ENCODE measurements around the gene PTPRG. TPM values are rescaled to one million over a fixed set of nuclear protein-coding genes. Genes with fewer than 3 reads are reported as not detected.

PTPRG gene
- total RNA-seq, 1 donor = 41.0 TPM

DNA sequence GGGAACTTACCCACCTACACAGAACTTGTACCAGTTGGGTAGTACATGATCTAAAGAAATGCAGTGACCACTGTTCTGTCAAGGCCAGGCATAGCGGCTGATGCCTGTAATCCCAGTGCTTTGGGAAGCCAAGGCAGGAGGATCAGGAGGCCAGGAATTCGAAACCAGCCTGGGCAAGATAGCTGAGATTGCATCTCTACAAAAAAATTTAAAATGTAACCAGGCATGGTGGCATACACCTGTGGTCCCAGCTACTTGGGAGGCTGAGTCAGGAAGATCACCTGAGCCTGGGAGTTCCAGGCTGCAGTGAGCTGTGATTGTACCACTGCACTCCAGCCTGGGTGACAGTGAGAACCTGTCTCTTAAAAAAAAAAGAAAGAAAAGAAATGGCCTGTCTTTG, 491.0 kb downstream of the PTPRG start:
- no peak overlapping the region for H3K4me3 ChIP-seq (ENCODE audit: low read depth, low read length)
- TF ChIP-seq, protein P1, sequence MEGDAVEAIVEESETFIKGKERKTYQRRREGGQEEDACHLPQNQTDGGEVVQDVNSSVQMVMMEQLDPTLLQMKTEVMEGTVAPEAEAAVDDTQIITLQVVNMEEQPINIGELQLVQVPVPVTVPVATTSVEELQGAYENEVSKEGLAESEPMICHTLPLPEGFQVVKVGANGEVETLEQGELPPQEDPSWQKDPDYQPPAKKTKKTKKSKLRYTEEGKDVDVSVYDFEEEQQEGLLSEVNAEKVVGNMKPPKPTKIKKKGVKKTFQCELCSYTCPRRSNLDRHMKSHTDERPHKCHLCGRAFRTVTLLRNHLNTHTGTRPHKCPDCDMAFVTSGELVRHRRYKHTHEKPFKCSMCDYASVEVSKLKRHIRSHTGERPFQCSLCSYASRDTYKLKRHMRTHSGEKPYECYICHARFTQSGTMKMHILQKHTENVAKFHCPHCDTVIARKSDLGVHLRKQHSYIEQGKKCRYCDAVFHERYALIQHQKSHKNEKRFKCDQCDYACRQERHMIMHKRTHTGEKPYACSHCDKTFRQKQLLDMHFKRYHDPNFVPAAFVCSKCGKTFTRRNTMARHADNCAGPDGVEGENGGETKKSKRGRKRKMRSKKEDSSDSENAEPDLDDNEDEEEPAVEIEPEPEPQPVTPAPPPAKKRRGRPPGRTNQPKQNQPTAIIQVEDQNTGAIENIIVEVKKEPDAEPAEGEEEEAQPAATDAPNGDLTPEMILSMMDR (IDR thresholded peaks at IDR 0.05; ENCODE audit: insufficient read depth, low read depth, low read length) = no peak
- DNase-seq (ENCODE audit: low read depth) = no peak

DNA sequence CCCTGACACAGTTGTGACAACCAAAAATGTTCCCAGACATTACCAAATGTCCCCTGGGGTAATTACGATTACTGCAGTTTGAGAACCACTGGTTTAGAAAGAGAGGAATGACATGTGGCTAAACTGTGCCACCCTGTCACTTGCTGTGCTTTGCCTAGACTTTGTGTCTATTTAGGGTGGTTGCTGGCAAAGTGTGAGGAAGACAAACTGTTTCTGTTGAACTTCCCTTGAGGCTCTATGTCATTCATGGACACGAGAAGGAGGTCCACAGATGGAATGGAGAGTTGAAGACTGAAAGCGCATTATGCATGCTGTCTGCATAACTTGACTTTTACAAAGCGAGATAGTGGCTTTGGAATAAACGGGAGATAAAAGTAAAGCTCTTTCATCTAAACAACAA, 495.3 kb downstream of the PTPRG start:
- no peak overlapping the region for H3K4me3 ChIP-seq (ENCODE audit: low read depth, low read length)
- TF ChIP-seq, protein P1 (IDR thresholded peaks at IDR 0.05; ENCODE audit: insufficient read depth, low read depth, low read length) = no peak
- DNase-seq (ENCODE audit: low read depth) = no peak

DNA sequence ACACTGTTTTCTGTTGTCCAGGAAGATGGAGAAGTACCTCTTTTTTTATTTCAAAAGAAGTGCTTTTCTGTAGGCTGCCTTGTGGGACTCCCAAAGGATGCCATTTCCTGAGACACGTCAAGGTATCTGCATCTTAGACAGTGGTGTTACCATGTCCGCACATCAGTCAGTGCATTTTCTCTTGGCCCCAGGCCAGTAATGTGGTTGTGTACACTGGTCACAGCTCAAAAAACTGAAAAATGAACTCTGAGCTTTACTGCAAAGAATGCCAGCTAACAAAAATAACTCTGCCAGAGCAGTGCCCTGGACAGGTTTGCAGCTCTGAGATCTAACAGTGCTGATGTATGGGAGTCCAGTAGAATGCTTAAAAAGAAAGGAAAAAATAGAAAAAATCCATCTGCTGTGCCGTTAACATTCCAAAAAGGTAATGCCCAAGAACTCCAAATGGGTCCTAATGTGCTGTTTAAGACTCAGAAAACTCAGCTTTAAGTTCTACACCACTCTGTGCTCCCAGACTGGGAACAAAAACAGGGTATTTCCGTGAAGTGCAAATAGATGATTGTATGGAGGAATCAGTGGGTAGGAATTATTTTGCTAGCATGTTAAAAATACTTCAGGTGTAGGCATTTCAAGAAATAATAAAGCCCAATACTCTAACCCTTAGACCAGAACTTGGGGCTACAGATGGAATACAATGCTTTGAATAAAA, 496.1 kb downstream of the PTPRG start:
- DNase-seq (ENCODE audit: low read depth) = no peak
- H3K4me3 ChIP-seq (ENCODE audit: low read depth, low read length) = no peak overlapping the region
- TF ChIP-seq, protein P1 (IDR thresholded peaks at IDR 0.05; ENCODE audit: insufficient read depth, low read depth, low read length) = no peak

DNA sequence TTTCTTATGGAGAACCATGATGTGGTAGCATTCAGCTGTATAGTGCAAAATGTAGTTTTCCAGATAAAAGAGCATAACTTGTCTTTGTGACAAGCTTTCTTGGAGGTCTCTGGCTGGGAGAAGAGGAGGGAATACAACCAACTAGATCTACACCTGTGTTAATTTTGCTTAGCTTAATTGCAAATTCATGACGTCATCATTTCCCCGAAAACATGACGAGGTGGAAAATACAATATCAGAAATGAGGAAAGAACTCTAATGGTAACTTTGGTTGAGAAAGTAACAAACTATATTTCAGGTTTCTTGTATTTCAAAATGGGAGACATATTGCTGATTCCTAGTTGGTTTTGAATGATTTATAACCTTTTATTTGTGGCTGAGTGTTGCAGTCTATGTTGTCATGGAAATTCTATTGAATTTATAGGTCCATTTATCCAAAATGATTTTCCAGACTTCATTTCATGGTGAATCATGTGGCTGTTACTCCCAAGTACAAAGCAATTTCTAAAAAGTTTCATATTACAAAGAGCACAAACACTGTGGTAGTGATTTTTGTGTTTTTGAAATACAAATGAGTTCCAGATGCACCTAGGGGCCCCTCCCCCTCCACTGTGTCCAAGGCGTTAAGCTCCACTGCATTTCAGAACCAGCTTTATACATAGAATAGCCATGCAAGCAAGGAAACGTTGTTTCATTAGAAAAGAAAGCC, 504.8 kb downstream of the PTPRG start:
- no peak overlapping the region for H3K4me3 ChIP-seq (ENCODE audit: low read depth, low read length)
- DNase-seq (ENCODE audit: low read depth) = peak; percentile 46
- TF ChIP-seq, protein P1 (IDR thresholded peaks at IDR 0.05; ENCODE audit: insufficient read depth, low read depth, low read length) = no peak

DNA sequence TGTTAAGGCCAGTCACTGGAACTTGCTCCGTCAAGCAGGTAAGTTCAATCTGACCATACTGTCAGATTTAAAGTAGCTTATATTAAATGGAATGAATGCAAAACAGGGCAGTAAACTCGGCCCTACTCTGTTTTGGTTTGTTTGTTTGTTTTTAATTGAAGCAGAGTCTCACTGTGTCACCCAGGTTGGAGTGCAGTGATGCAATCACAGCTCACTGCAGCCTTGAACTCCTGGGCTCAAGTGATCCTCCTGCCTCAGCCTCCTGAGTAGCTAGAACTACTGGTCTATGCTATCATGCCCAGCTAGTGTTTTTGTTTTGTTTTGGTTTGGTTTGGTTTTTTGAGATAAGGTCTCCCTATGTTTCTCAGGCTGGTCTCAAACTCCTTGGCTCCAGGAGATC, 507.0 kb downstream of the PTPRG start:
- no peak for DNase-seq (ENCODE audit: low read depth)
- H3K4me3 ChIP-seq (ENCODE audit: low read depth, low read length) = no peak overlapping the region
- TF ChIP-seq, protein P1 (IDR thresholded peaks at IDR 0.05; ENCODE audit: insufficient read depth, low read depth, low read length) = no peak

DNA sequence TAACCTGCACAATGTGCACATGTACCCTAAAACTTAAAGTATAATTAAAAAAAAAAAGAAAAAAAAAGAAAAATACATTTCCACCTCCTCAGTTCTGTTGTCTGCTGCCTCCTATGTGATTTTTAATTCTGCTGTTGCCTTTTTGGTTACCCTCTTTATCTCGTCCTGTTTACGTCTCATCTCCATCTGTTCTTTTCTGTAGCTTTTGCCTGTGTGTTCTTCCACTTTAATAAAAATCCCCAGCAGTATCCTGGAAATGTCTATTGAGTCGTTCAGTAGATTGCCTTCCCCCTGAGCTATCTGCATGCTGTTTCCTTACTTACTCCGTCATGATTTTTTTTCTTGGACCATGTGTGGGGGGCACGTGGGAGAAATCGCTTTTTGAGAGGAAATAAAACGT, 509.5 kb downstream of the PTPRG start:
- DNase-seq (ENCODE audit: low read depth) = no peak
- H3K4me3 ChIP-seq (ENCODE audit: low read depth, low read length) = no peak overlapping the region
- TF ChIP-seq, protein P1 (IDR thresholded peaks at IDR 0.05; ENCODE audit: insufficient read depth, low read depth, low read length) = no peak
